Activated CD8-positive, alpha-beta memory T cell treated with anti-CD3 and anti-CD28 coated beads for 36 hours (primary cell): ENCODE results near the gene YJU2. TPM values are rescaled to one million over a fixed set of nuclear protein-coding genes. Genes with fewer than 3 reads are reported as not detected.
"Not testable (repeated sequence)": the region's sequence is repeated elsewhere in the genome, so short reads cannot be mapped to it uniquely, and the experiment has no call there.

Experiments
- CTCF ChIA-PET: fragments of 350-600 bp; sonication (Branson Sonifier 250); formaldehyde crosslinking; loops from one replicate; lab custom pipeline; 2021; ENCODE audit warnings: antibody characterized with exemption; lab: Charles Lee
- POLR2A ChIA-PET: fragments of 350-600 bp; sonication (Branson Sonifier 250); formaldehyde crosslinking; loops from one replicate; lab custom pipeline; 2021; ENCODE audit warnings: antibody characterized with exemption; lab: Charles Lee
- total RNA-seq, 2 experiments: library from RNA; stranded (reverse); gene quantifications; one replicate each; pipeline ENCODE4 v1.2.3, GENCODE V29; 2021

Gene YJU2
- total RNA-seq, result 10 to 100 TPM; 29.7 to 35.1 TPM

DNA sequence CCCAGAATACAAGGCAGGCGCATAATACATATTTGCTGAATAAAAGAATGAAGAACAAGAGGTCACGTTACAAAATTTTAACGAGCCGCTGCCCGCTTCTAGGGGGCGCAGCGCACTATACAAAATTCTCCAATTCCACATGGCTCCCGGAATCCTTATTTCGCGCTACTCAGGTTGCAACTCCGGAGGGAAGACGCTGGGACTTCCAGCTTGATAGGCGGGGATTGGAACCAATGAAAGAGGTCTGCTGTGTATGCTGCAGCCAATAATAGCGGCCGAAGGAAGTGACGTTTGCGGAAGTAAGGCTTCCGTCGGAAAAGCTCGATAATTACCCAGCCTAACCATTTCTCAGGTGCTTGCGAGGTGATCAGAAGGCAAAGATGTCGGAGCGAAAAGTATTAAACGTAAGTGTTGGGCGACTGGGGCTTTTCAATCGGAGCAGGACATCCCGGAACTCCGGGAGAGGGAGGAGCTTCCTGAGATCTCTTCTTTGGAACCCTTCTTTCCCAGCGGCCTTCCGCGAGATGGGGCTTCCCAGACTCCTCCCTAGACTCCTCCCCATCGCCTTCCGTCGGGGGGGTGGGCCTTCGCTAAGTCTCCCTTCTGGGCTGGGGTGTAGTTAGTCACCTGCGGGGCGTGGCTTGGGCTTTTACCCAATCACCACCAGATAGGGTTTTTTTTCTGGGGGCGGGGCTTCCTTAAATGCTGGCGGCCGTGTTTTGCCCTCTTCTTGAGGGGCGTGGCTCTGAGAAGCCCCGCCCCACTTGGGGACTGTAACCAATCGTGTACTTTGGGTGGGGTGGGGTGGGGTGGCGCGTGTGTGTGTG, at the start of gene YJU2:
YJU2 (plus strand) TSS at position 314 of the 827 bp plus-strand sequence; CDS start at position 381, 67 bp downstream.
- ChIA-PET CTCF (interaction anchor here (0.6 kb wide), 1 partner anchor 100 kb away, joined by 5 read pairs; no protein-coding TSS in a partner anchor), POLR2A (interaction anchor here (0.5 to 0.8 kb wide), 4 partner anchors 142 to 259 kb away, joined by 3 to 5 read pairs (median 4); no protein-coding TSS in a partner anchor)

DNA sequence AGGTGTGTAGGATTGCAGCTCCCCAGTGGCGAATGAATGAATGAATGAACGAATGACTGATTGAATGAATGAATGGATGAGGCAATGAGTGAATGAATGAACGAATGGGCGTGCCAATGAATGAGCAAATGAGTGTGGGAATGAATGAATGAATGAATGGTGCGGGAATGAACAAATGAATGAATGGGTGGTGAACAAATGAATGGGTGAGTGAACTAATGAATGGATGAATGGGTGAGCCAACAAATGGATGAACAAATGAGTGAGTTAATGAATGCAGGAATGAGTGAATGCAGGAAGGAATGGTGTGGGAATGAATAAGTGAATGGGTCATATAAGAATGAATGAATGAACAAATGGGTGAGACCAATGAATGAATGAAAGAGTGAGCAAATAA, 49.7 kb upstream of the YJU2 start:
- ChIA-PET POLR2A (no interaction called here), CTCF (no interaction called here)

DNA sequence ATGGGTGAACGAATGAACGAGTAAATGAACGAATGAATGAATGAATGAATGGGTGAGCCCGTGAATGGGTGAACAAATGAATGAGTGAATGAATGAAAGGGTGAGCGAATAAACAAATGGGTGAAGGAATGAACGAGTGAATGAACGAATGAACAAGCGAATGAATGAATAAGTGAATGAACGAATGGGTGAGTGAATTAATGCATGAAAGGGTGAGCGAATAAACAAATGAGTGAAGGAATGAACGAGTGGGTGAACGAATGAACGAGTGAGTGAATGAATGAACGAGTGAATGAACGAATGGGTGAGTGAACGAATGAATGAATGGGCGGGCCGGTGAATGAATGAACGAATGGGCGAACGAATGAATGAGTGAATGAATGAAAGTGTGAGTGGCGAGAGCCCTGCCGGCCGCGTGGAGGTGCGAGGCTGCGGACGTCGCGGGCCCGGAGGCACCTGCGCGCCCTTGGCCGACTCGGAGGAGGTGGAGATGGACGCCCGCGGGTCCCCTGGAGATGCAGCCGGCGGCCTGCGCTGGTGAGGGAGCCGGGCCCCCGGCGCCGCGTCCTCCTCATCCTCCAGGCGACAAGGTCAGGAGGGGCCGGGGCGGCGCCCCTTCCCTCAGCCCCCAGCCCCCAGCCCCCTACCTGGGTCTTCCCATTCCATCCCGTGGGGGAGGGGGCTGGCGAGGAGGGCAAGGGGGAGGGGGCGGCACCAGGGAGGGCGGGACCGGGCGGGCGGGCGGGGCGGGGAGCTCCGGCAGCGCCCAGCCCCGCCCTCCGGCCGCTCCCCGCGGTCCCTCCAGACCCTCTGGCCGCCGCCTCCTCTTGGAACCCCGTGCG, 49.0 kb upstream of the YJU2 start:
- POLR2A ChIA-PET, result no interaction called here

DNA sequence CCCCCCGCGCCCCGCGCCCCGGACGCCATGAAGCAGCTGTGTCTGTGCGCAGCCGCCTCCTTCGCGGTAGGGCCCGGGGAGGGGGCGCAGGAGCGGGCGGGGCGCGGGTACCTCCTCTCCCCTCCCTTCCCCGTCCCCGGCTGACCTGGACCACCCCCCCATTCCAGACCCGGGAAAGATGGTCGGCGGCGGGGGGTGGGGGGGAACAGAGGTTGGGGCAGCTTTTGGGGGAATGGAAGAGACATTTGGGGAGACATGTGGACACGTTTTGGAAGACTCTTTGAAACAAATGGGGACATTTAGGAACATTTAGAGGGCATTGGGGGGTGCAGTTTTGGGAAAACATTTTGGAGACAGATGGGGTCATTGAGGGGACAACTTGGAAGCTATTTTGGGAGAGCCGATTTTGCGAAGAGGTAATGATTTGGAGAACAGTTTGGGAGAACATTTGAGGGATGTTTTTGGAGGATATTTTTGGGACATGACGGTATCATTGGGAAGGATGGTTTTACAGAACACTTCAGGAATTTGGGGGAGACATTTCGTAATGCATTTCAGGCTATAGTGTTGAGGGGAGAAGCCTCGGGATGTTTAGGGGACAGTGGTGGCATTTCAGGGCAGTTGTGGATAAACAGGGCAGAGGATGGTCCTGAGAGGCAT, 48.3 kb upstream of the YJU2 start:
- ChIA-PET CTCF (no interaction called here), POLR2A (no interaction called here)

More for the DNA sequence above, 49.0 kb upstream of the YJU2 start:
- CTCF ChIA-PET, result no interaction called here

DNA sequence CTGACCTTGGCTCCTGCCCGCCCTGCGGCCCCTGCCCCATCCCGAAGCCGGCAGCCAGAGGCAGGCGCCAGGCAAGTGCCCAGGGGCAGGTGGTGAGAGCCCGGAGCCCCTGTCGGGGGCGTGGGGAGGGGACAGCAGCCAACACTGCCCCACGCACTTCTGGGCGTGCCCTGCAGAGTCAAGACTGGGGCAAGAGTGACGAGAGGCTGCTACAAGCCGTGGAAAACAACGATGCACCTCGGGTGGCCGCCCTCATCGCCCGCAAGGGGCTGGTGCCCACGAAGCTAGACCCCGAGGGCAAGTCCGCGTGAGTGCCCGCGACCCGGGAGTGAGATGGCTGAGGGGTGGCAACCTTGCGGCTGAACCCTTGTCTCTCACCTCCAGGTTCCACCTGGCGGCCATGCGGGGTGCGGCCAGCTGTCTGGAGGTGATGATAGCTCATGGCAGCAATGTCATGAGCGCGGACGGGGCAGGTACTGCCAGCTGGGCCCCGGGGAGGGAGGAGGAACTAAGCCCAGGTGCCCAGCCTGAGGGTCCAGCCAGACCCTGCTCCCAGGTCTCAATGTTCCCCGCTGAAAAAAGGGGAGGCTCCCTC, 47.1 kb upstream of the YJU2 start:
- ChIA-PET CTCF (interaction anchor here (1.8 to 3.0 kb wide), 2 partner anchors 13 to 60 kb away, joined by 7 to 13 read pairs; no protein-coding TSS in a partner anchor), POLR2A (no interaction called here)

DNA sequence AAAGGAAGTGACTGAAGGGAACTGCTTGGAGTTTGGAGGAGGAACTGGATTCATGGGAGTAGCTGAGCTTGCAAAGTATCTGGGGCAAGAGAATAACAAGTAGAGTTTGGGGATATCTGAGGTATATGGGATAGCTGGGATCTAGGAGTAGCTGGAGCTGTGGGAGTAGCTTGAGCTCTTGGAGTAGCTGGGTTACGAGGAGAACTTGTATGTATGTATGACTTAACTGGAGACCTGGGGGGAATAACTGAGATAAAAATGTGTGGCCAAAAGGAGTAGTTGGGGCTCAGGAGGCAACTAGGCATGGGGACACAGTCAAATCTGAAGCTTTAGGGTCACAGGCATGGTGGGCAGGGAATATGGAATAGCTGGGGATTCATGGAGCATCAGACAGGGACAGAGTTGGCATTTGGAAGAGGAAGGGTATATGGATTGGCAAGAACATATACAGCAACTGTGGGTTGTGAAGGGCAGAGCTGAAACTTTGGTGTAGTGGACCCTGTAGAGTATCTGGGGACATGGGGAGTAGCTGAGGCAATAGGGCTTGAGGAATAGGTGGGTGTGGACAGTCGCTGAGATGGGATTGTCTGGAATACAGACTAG, 45.8 kb upstream of the YJU2 start:
- ChIA-PET POLR2A (no interaction called here), CTCF (interaction anchor here (0.9 to 3.0 kb wide), 6 partner anchors 14 to 215 kb away, joined by 4 to 13 read pairs (median 6); partner anchors contain the start of gene EEF2)

DNA sequence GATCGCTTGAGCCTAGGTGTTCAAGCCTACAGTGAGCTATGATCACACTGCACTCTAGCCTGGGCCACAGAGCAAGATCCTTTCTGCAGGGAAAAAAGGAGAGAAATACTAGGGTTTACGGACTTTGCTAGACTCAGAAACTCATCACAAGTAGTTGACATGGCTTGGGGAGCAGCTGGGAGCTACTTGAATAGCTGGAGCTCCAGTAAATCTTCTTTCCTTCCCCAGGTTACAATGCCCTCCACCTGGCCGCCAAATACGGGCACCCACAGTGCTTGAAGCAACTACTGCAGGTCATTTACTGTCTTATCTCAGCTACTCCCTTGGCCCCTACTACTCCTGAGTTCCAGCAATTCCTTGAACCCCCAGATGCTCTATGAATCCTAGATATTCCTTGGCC, 45.1 kb upstream of the YJU2 start:
- CTCF ChIA-PET, result interaction anchor here (0.5 to 3.0 kb wide), 6 partner anchors 15 to 353 kb away, joined by 3 to 13 read pairs (median 4); partner anchors contain the start of gene EEF2
- POLR2A ChIA-PET, result interaction anchor here (0.6 kb wide), 1 partner anchor 144 kb away, joined by 10 read pairs; no protein-coding TSS in a partner anchor

DNA sequence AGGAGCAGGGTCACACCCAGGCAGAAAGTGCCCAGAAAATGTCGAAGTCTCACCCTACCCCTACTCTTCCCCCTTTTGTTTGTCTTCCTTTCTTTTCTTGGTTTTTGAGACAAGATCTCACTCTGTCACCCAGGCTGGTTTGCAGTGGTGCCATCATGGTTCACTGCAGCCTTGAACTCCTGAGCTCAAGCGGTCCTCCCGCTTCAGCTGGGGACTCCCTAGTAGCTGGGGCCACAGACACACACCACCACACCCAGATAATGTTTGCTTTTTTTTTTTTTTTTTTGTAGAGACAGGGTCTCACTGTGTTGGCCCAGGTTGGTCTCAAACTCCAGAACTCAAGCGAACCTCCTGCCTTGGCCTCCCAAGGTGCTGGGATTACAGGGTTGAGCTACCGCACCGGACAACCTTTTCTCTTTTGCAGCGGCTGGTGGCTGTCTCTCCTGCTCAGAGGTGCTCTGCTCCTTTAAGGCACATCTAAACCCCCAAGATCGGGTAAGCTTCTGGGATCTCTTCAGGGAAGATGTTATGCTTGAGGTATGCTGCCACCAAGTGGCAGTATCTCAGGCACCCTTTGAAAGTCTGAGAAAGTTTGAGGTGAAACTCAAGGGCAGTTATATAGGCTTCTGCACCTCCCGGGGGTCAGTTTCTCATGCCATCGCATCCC, 39.9 kb upstream of the YJU2 start:
- POLR2A ChIA-PET, result interaction anchor here (0.6 kb wide), 1 partner anchor 20 kb away, joined by 3 read pairs; no protein-coding TSS in a partner anchor
- CTCF ChIA-PET, result interaction anchor here (0.7 to 1.6 kb wide), 2 partner anchors 67 to 939 kb away, joined by 4 read pairs; no protein-coding TSS in a partner anchor

DNA sequence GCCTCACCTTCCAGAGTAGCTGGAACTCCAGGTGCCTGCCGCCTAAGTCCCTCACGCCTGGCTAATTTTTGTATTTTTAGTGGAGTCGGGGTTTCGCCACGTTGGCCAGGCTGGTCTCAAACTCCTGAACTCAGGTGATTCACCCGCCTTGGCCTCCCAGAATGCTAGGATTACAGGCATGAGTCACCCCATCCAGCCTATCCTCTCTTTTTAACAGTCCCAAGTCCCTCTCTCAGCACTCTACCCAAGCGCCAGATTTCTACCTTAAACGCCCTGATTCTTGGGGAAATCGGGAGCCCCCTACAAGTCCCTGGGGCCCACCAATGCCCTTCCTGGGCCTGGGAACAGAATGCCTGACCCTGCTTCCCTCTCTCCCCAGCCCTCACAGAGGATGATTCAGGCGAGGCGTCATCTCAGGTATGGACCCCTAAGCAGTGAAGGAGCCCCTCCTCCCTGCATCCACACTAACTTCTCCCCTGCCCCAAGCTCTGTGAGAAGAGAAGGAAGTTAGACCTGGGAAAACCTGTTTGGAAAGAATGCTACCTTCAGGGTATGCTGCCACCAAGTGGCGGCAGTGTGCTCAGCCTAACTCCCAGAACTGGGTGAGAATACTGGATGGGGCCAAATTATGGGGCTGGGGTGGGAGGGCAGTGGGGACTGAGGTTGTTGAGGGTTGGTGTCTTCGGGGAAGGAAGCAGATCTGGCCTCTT, 38.3 kb upstream of the YJU2 start:
- ChIA-PET CTCF (interaction anchor here (0.7 to 1.6 kb wide), 3 partner anchors 27 to 144 kb away, joined by 3 to 4 read pairs (median 3); no protein-coding TSS in a partner anchor), POLR2A (no interaction called here)

DNA sequence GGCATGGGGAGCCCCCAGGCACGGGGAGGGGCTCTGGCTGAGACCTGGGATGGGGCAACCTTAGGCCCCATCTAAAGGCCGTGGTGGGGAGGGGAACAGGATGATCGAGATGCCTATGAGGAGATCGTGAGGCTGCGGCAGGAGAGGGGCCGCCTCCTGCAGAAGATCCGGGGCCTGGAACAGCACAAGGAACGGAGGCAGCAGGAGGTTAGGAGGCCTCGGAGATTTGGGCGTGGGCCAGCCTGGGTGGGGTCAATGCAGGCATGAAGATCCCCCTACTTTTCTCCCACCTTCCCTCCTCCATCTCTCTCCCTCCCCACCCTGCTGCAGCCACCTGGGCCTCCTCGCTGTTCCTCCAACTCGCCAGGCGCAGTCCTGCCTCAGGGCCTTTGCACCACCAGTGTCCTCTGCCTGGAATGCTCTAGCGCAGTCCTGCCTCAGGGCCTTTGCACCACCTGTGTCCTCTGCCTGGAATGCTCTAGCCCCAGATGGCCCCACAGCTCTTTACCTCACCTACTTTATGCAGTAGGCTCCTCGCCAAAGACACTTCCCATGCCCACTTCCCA, 36.6 kb upstream of the YJU2 start:
- CTCF ChIA-PET, result interaction anchor here (0.6 kb wide), 1 partner anchor 340 kb away, joined by 3 read pairs; no protein-coding TSS in a partner anchor
- POLR2A ChIA-PET, result no interaction called here

DNA sequence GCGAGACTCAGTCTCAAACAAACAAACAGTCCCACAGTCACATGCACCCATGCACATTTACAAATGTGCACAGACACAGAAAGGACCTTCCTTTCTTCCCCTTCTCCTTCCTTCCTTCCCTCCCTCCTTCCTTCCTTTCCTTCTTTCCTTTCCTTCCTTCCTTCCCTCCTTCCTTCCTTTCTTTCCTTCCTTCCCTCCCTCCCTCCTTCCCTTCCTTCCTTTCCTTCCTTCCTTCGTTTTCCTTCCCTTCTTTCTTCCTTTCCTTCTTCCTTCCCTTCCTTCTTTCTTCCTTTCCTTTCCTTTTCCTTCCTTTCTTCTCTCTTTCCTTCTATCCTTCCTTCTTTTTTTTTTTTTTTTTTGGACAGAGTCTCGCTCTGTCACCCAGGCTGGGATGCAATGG, 33.8 kb upstream of the YJU2 start:
- ChIA-PET POLR2A (no interaction called here), CTCF (no interaction called here)

DNA sequence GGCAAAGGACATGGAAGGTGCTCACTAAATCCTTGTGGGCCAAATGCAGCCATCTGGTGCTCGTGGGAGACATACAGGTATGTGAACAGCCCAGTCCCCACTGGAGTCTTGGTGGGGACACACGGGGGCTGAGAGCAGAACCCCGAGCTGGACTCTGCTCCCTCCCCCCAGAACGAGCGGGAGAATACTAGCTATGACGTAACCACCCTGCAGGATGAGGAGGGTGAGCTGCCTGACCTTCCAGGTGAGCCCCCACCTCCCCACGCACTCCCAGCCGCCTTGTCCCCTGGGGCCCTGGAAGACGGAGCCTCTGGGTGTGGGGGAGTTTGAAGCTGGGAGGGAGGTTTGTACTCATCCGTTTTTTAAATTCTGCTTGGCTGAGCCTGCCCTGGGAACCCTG, 31.1 kb upstream of the YJU2 start:
- POLR2A ChIA-PET, result no interaction called here
- CTCF ChIA-PET, result interaction anchor here (1.0 kb wide), 1 partner anchor 56 kb away, joined by 3 read pairs; no protein-coding TSS in a partner anchor

DNA sequence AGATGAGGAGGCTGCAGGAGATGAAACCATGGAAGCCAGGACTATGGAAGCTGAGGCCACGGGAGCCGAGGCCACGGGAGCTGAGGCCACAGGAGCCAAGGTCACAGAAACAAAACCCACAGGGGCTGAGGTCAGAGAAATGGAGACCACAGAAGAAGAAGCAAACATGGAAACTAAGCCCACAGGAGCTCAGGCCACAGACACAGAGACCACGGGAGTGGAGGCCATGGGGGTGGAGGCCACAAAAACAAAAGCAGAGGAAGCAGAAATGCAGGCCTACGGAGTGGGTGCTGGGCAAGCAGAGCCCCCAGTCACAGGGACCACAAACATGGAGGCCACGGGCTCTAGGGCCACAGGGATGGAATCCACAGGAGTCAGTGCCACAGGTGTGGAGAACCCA, 30.0 kb upstream of the YJU2 start:
- CTCF ChIA-PET, result interaction anchor here (0.5 kb wide), 1 partner anchor 15 kb away, joined by 3 read pairs; no protein-coding TSS in a partner anchor
- POLR2A ChIA-PET, result no interaction called here

DNA sequence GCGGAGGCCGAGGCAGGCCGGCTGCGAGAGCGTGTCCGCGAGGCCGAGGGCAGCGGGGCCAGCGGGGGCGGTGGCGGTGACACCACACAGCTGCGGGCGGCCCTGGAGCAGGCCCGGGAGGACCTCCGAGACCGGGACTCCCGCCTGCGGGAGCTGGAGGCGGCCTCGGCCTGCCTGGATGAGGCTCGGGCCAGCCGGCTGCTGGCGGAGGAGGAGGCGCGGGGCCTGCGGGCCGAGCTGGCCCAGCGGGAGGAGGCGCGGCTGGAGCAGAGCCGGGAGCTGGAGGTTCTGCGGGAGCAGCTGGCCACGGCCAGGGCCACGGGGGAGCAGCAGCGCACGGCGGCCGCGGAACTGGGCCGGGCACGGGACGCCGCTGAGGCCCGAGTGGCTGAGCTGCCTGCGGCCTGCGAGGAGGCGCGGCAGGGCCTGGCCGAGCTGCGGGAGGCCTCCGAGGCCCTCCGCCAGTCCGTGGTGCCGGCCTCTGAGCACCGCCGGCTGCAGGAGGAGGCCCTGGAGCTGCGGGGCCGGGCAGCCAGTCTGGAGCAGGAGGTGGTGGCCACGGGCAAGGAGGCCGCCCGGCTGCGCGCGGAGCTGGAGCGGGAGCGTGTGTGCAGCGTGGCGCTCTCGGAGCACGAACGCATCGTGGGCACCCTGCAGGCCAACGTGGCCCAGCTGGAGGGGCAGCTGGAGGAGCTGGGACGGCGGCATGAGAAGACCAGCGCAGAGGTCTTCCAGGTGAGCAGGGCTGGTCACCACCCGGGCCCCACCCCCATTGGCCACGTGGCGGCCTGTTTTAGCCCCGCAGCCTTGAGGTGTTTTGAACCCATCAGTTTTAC, 29.2 kb upstream of the YJU2 start:
- CTCF ChIA-PET, result no interaction called here
- POLR2A ChIA-PET, result no interaction called here

DNA sequence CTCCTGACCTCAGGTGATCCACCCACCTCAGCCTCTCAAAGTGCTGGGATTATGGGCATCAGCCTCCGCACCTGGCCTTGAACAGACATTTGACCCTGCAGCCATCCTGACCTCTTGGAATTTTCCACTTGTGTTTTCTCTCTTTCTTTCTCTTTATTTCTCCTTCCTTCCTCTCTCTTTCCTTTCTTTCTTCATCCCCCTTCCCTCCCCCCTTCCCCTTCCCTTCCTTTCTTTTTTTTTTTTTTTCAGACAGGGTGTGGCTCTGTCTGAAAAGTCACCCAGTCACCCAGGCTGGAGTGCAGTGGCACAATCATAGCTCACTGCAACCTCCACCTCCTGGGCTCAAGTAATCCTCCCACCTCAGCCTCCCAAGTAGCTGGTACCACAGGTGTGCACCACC, 28.4 kb upstream of the YJU2 start:
- CTCF ChIA-PET, result interaction anchor here (0.6 kb wide), 1 partner anchor 56 kb away, joined by 3 read pairs; no protein-coding TSS in a partner anchor
- POLR2A ChIA-PET, result not testable (repeated sequence)

DNA sequence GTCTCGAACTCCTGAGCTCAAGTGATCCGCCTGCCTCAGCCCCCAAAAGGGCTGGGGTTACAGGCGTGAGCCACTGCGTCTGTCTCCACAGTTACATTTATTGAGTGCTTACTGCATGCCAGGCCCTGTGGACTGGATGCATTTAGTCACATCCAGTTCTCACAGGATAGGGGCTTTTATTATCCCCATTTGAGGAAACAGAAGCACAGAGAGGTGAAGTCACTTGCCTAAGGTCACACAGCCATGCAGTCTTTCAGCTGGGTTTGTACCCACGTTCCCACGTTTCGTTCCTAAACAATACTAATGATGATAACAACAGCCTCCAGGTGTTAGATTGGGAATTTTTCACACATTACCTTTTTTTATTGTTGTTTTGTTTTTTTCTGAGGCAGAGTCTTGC, 26.7 kb upstream of the YJU2 start:
- ChIA-PET CTCF (no interaction called here), POLR2A (no interaction called here)
